Measurements from ENCODE around the gene PCAT6. TPM values are rescaled to one million over a fixed set of nuclear protein-coding genes. Genes with fewer than 3 reads are reported as not detected.
"Not testable (repeated sequence)": the region's sequence is repeated elsewhere in the genome, so short reads cannot be mapped to it uniquely, and the experiment has no call there.

PCAT6 gene
- total RNA-seq, 4 donors from 2014 or later: not detected

DNA sequence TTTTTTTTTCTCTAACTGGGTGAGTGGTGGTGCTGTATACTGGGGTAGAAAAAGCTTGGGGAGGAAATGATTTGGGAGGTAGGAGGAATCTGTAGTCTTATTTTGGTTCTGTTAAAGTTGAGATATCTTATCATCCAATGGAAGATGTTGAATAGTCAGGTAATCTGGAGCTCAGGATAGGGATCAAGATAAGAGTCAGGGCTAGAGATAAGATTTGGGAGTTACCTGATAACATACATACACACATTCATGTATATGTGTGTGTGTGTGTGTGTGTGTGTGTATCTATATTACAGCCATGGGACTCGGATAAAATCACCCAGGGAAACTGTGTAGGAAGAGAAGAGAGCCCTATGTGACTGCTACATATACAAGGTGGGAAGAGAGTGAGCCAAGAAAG lies 8.1 kb downstream of the PCAT6 start:
- DNase-seq (ENCODE audit: low spot score in 2 of 2): no peak
- Histone ChIP-seq H3K9me3 (no peaks in the 10 kb centered on the region), H3K27ac (no peak overlapping the region), H3K36me3 (no peaks in the 10 kb centered on the region), H3K4me1 (peaks cover 0 to 6% (median 0%) of the 10 kb centered on the region in 4 donors), H3K27me3 (no peaks in the 10 kb centered on the region), H3K4me3 (no peak overlapping the region)
- TF ChIP-seq, protein P1, sequence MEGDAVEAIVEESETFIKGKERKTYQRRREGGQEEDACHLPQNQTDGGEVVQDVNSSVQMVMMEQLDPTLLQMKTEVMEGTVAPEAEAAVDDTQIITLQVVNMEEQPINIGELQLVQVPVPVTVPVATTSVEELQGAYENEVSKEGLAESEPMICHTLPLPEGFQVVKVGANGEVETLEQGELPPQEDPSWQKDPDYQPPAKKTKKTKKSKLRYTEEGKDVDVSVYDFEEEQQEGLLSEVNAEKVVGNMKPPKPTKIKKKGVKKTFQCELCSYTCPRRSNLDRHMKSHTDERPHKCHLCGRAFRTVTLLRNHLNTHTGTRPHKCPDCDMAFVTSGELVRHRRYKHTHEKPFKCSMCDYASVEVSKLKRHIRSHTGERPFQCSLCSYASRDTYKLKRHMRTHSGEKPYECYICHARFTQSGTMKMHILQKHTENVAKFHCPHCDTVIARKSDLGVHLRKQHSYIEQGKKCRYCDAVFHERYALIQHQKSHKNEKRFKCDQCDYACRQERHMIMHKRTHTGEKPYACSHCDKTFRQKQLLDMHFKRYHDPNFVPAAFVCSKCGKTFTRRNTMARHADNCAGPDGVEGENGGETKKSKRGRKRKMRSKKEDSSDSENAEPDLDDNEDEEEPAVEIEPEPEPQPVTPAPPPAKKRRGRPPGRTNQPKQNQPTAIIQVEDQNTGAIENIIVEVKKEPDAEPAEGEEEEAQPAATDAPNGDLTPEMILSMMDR (IDR thresholded peaks at IDR 0.05): no peak
- TF ChIP-seq EP300 (IDR thresholded peaks at IDR 0.05) (no peak), POLR2A (IDR thresholded peaks at IDR 0.05) (no peak)
- WGBS, 2 donors: 78 to 84% methylated on average over 1 of the region's 1 CpG

DNA sequence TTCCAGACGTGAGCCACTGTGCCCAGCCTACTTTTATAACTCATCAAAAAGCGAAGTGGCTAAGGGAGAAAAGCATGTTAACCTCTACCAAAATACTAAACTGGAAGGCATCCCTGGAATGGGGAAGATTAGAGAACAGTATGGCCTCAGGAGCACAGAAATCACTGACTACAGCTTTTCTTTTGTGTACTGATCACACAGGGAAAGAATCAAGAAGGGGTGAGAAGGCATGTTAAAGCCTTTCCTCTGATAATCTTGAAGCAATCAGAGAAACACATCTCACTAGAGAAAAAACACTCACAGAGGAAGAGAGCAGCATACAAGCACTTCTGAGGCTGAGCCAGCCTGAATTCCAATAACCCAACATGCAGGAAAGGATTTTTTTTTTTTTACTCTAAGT lies 10.7 kb downstream of the PCAT6 start:
- Histone ChIP-seq H3K4me3 (no peak overlapping the region), H3K27me3 (no peaks in the 10 kb centered on the region), H3K36me3 (no peaks in the 10 kb centered on the region), H3K4me1 (peaks cover 0 to 6% (median 0%) of the 10 kb centered on the region in 4 donors), H3K27ac (no peak overlapping the region), H3K9me3 (no peaks in the 10 kb centered on the region)
- TF ChIP-seq POLR2A (IDR thresholded peaks at IDR 0.05): no peak
- TF ChIP-seq, protein P1 (IDR thresholded peaks at IDR 0.05): no peak
- no peak for TF ChIP-seq EP300 (IDR thresholded peaks at IDR 0.05)
- WGBS, 2 donors: 24 to 38% methylated on average over 2 of the region's 2 CpGs
- DNase-seq (ENCODE audit: low spot score in 2 of 2): no peak

DNA sequence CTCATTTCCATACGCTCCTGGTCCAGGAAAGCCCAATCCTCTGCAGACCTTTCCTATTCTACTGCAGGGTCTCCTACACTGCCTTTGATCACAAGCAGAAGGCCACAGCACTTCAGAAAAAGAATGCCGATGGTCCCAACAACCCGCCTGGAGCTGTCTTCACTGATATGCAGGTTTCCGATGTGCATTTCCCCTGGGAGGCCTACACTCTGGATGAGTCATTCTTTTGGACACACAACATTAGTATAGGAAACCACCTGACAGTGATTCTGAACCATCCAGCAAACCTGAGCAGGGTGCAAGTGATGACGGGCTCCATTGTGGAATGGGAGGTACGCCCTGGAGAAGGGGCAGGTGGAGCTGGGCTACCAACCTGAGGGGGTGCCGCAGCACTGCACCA lies 15.0 kb downstream of the PCAT6 start:
- 87 to 93% methylated on average over 7 of the region's 7 CpGs for WGBS, 2 donors
- DNase-seq (ENCODE audit: low spot score in 2 of 2): no peak
- H3K36me3 ChIP-seq: no peaks in the 10 kb centered on the region

DNA sequence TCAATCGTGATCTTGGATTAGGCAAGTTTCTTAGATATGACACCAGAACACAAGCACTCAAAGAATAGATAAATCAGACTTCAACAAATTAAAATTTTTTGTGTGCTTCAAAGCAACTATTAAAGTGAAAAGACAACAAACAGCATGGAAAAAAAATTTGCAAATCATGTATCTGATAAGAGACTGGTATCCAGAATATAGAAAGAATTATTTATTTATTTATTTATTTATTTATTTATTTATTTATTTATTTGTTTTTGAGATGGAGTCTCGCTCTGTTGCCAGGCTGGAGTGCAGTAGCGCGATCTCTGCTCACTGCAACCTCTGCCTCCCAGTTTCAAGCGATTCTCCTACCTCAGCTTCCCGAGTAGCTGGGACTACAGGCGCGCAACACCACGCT lies 18.5 kb downstream of the PCAT6 start:
- H3K9me3 ChIP-seq; H3K4me3 ChIP-seq; H3K27ac ChIP-seq; H3K4me1 ChIP-seq; DNase-seq (ENCODE audit: low spot score in 2 of 2); H3K36me3 ChIP-seq; H3K27me3 ChIP-seq: not testable (repeated sequence)
- WGBS, 2 donors: 95 to 98% methylated on average over 9 of the region's 9 CpGs

More for the DNA sequence above, 15.0 kb downstream of the PCAT6 start:
- Histone ChIP-seq H3K27ac (no peak overlapping the region), H3K27me3 (no peaks in the 10 kb centered on the region), H3K4me3 (no peak overlapping the region), H3K4me1 (peaks cover 0 to 6% (median 0%) of the 10 kb centered on the region in 4 donors), H3K9me3 (no peaks in the 10 kb centered on the region)
- TF ChIP-seq POLR2A (IDR thresholded peaks at IDR 0.05) (no peak), EP300 (IDR thresholded peaks at IDR 0.05) (no peak)
- TF ChIP-seq, protein P1 (IDR thresholded peaks at IDR 0.05): no peak

DNA sequence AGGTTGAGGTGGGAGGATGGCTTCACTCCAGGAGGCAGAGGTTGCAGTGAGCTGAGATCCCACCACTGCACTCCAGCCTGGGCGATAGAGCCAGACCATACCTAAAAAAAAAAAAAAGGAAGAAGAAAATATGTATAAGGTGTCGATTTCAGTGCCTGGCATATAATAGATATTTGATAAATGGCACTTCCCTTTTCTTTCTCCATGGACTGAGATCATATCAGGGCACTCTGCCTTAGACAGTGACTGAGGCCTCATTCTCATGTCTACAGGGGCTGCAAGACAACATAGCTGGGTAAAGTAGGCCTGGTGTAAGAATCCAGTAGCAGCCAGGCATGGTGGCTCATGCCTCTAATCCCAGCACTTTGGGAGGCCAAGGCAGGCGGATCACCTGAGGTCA lies 21.2 kb downstream of the PCAT6 start:
- no peak for DNase-seq (ENCODE audit: low spot score in 2 of 2)
- TF ChIP-seq, protein P1 (IDR thresholded peaks at IDR 0.05): no peak
- no peak for TF ChIP-seq POLR2A (IDR thresholded peaks at IDR 0.05)
- no peak for TF ChIP-seq EP300 (IDR thresholded peaks at IDR 0.05)
- WGBS, 2 donors: 83 to 87% methylated on average over 3 of the region's 3 CpGs
- Histone ChIP-seq H3K9me3 (no peaks in the 10 kb centered on the region), H3K4me3 (no peak overlapping the region), H3K36me3 (no peaks in the 10 kb centered on the region), H3K27ac (no peak overlapping the region), H3K27me3 (peaks cover 0 to 3% of the 10 kb centered on the region in 2 donors), H3K4me1 (no peaks in the 10 kb centered on the region)
